Uterus (tissue), 4 donors: Measurements from ENCODE around the gene FRRS1. TPM values are rescaled to one million over a fixed set of nuclear protein-coding genes. Genes with fewer than 3 reads are reported as not detected.

Experiments
- DNase-seq, 2 donors: peaks; one replicate each; pipeline ENCODE4 v3.0.0-alpha.2; 2019 to 2020
- H3K27ac ChIP-seq, 2 donors: fragments of 200-600 bp; sonication (generic); 1 replicate in 1 of 2; 2 replicates in 1 of 2; pipeline ENCODE4 v1.5.1; 2016 to 2018
- H3K27me3 ChIP-seq, 2 donors: fragments of 200-600 bp; sonication (generic); one replicate each; pipeline ENCODE4 v1.5.1; 2018 to 2019; ENCODE audit warnings: control low read depth in 1 of 2
- H3K36me3 ChIP-seq, 2 donors: fragments of 200-600 bp; sonication (generic); one replicate each; pipeline ENCODE4 v1.5.1; 2019; ENCODE audit warnings: control low read depth in 1 of 2
- H3K4me1 ChIP-seq, 2 donors: fragments of 200-600 bp; sonication (generic); one replicate each; pipeline ENCODE4 v1.5.1; 2018 to 2019; ENCODE audit warnings: control low read depth in 1 of 2
- H3K4me3 ChIP-seq, 2 donors: fragments of 200-600 bp; sonication (generic); 1 replicate in 1 of 2; 2 replicates in 1 of 2; pipeline ENCODE4 v1.5.1; 2018 to 2019; ENCODE audit warnings: mild to moderate bottlenecking in 1 of 2
- H3K9me3 ChIP-seq, 2 donors: fragments of 200-600 bp; sonication (generic); one replicate each; pipeline ENCODE4 v1.5.1; 2019; ENCODE audit warnings: control low read depth in 1 of 2
- CTCF ChIP-seq, 4 experiments: fragments of 200-600 bp in 2 of 4; fragments of 450-650 bp in 2 of 4; sonication (generic) in 2 of 4; IDR thresholded peaks; one replicate each; pipeline ENCODE4 v1.5.1; 2016 to 2019; ENCODE audit warnings: antibody characterized with exemption in 4 of 4, mild to moderate bottlenecking in 2 of 4, moderate library complexity in 1 of 4
- POLR2A ChIP-seq, 2 donors: fragments of 450-650 bp; IDR thresholded peaks; one replicate each; pipeline ENCODE4 v1.6.1; 2016; ENCODE audit warnings: antibody characterized with exemption in 2 of 2, mild to moderate bottlenecking in 1 of 2, moderate library complexity in 1 of 2
- intact Hi-C: fragments of 100-400 bp; cut with DNase I; formaldehyde crosslinking; loops from one replicate; pipeline ENCODE4 v1.15.1; 2023; ENCODE audit warnings: low total_unique reads
- total RNA-seq, 4 donors: library from RNA; depleted of rRNA in 3 of 4; stranded (reverse); fragments of >200 nt in 3 of 4; gene quantifications; one replicate each; pipeline versions ENCODE4 v1.1.0 to v1.2.4, GENCODE V29; 2014 to 2023
- donor health status: DM: yes; HTN: yes; CAD: no.

The FRRS1 gene
- total RNA-seq, 4 donors from 2014 or later = 0.51 to 28.6 (median 14.5) TPM

GRCh38 chr1:99738858-99739465 lies 27.5 kb downstream of the FRRS1 start:
- DNase-seq = no peak
- TF ChIP-seq POLR2A (IDR thresholded peaks at IDR 0.05) (no peak), CTCF (IDR thresholded peaks at IDR 0.05) (no peak)
- no peak overlapping the region for H3K4me3 ChIP-seq
- intact Hi-C loops = no loop called here
- no peak overlapping the region for H3K27ac ChIP-seq
- H3K9me3 ChIP-seq = no peaks in the 10 kb centered on the region
- H3K27me3 ChIP-seq = no peaks in the 10 kb centered on the region
- no peaks in the 10 kb centered on the region for H3K4me1 ChIP-seq
- H3K36me3 ChIP-seq = no peaks in the 10 kb centered on the region

- Histone ChIP-seq H3K36me3 (no peaks in the 10 kb centered on the region), H3K27ac (peak overlapping the region; percentile 28 to 32), H3K4me3 (no peak overlapping the region), H3K27me3 (no peaks in the 10 kb centered on the region), H3K4me1 (no peaks in the 10 kb centered on the region), H3K9me3 (no peaks in the 10 kb centered on the region)
- TF ChIP-seq POLR2A (IDR thresholded peaks at IDR 0.05) (no peak), CTCF (IDR thresholded peaks at IDR 0.05) (peak; percentile 23 to 60 (median 52))
- intact Hi-C loops = no loop called here
- DNase-seq = peak in 1 of 2 donors; percentile 28
These were observed 29.4 kb downstream of the FRRS1 start for GRCh38 chr1:99737016-99737415.

- Histone ChIP-seq H3K36me3 (no peaks in the 10 kb centered on the region), H3K4me1 (no peaks in the 10 kb centered on the region), H3K27ac (no peak overlapping the region), H3K27me3 (no peaks in the 10 kb centered on the region), H3K9me3 (no peaks in the 10 kb centered on the region), H3K4me3 (no peak overlapping the region)
- TF ChIP-seq CTCF (IDR thresholded peaks at IDR 0.05) (no peak), POLR2A (IDR thresholded peaks at IDR 0.05) (no peak)
- intact Hi-C loops = no loop called here
- no peak for DNase-seq
These were observed 30.6 kb downstream of the FRRS1 start for GRCh38 chr1:99735852-99736251.

GRCh38 chr1:99731384-99731783 lies 35.1 kb downstream of the FRRS1 start:
- Histone ChIP-seq H3K27ac (no peak overlapping the region), H3K4me3 (no peak overlapping the region), H3K9me3 (no peaks in the 10 kb centered on the region), H3K36me3 (no peaks in the 10 kb centered on the region), H3K27me3 (no peaks in the 10 kb centered on the region), H3K4me1 (no peaks in the 10 kb centered on the region)
- DNase-seq = no peak
- TF ChIP-seq POLR2A (IDR thresholded peaks at IDR 0.05) (no peak), CTCF (IDR thresholded peaks at IDR 0.05) (no peak)
- intact Hi-C loops = no loop called here

GRCh38 chr1:99728494-99729235 lies 37.8 kb downstream of the FRRS1 start:
- H3K27ac ChIP-seq = peak overlapping the region in 1 of 2 donors; percentile 26
- H3K9me3 ChIP-seq = no peaks in the 10 kb centered on the region
- DNase-seq = no peak
- H3K4me1 ChIP-seq = no peaks in the 10 kb centered on the region
- no peaks in the 10 kb centered on the region for H3K36me3 ChIP-seq
- no peaks in the 10 kb centered on the region for H3K27me3 ChIP-seq
- intact Hi-C loops = no loop called here
- no peak overlapping the region for H3K4me3 ChIP-seq
- no peak for TF ChIP-seq POLR2A (IDR thresholded peaks at IDR 0.05)
- TF ChIP-seq CTCF (IDR thresholded peaks at IDR 0.05) = peak in 1 of 4 experiments; percentile 7
